H1 (cell line): ENCODE measurements around the gene PEX5L. TPM values are rescaled to one million over a fixed set of nuclear protein-coding genes. Genes with fewer than 3 reads are reported as not detected.

ENCODE experiments used
- CHD2 ChIP-seq: IDR thresholded peaks from 2 replicates; pipeline ENCODE4 v1.6.1; 2012; ENCODE audit warnings: low read length, improper control_type of control experiment
- HDAC2 ChIP-seq, 2 experiments: fragments of 300-600 bp in 1 of 2; sonication (generic) in 1 of 2; IDR thresholded peaks; 2 replicates each; pipeline ENCODE4 v1.6.1; 2011 to 2012; ENCODE audit warnings: low read depth in 2 of 2, low read length in 2 of 2, mild to moderate bottlenecking in 2 of 2, moderate library complexity in 2 of 2, borderline replicate concordance in 1 of 2, inconsistent platforms in 1 of 2
- KDM4A ChIP-seq: IDR thresholded peaks from one replicate; pipeline ENCODE4 v1.7.1; 2012; ENCODE audit warnings: low read depth, mild to moderate bottlenecking, moderate library complexity, low read length, inconsistent platforms; ENCODE audit not compliant: severe bottlenecking
- NANOG ChIP-seq: IDR thresholded peaks from 2 replicates; pipeline ENCODE4 v1.6.1; 2011; ENCODE audit warnings: low read length, low read depth, mild to moderate bottlenecking, inconsistent platforms; ENCODE audit not compliant: insufficient read depth, poor library complexity, severe bottlenecking
- TEAD4 ChIP-seq: IDR thresholded peaks from 2 replicates; pipeline ENCODE4 v1.6.1; 2012; ENCODE audit warnings: low read depth, low read length, inconsistent platforms, mixed read lengths
- polyA plus RNA-seq, 7 experiments: library from polyadenylated mRNA; depleted of rRNA in 3 of 7; stranded (reverse) in 5 of 7; unstranded in 2 of 7; fragments of >200 nt in 5 of 7; fragments of 200-250 nt in 2 of 7; gene quantifications; 1 replicate in 5 of 7; 2 replicates in 1 of 7; 4 replicates in 1 of 7; pipeline versions ENCODE4 v1.2.1 to v1.2.3, GENCODE V29; 2011 to 2013; ENCODE audit warnings: missing spikeins in 2 of 7, mixed read lengths in 2 of 7
- total RNA-seq: library from RNA; stranded (reverse); fragmentation: NEBNext Ultra II Directional; extraction: Animal tissue kit (Norgen Biotek cat#: 25700); gene quantifications from 2 replicates; pipeline ENCODE4 v1.2.1, GENCODE V29; 2021

Gene PEX5L
- total and polyA plus RNA-seq, 2 of the 8 experiments (the other 6 are each of a cell fraction or from before 2014, with no cell fraction given) = 0.80 to 4.2 TPM

- no peak for TF ChIP-seq HDAC2 (IDR thresholded peaks at IDR 0.05; ENCODE audit: borderline replicate concordance in 1 of 2, low read depth in 2 of 2, low read length in 2 of 2)
- no peak for TF ChIP-seq KDM4A
- TF ChIP-seq CHD2 = no peak
- TF ChIP-seq NANOG = no peak
- no peak for TF ChIP-seq TEAD4
These were observed 94.1 kb downstream of the PEX5L start (continued) for GRCh38 chr3:179942553-179943075.
